Activated effector memory CD4-positive, alpha-beta T cell treated with Interleukin-2 at 50 U/mL for 16 hours (primary cell): ENCODE measurements around the gene HOMER2.
"Not testable (repeated sequence)": the region's sequence is repeated elsewhere in the genome, so short reads cannot be mapped to it uniquely, and the experiment has no call there.

Source experiments
- DNase-seq: peaks from one replicate; pipeline ENCODE4 v3.0.0-alpha.2; 2020

HOMER2 gene

DNA sequence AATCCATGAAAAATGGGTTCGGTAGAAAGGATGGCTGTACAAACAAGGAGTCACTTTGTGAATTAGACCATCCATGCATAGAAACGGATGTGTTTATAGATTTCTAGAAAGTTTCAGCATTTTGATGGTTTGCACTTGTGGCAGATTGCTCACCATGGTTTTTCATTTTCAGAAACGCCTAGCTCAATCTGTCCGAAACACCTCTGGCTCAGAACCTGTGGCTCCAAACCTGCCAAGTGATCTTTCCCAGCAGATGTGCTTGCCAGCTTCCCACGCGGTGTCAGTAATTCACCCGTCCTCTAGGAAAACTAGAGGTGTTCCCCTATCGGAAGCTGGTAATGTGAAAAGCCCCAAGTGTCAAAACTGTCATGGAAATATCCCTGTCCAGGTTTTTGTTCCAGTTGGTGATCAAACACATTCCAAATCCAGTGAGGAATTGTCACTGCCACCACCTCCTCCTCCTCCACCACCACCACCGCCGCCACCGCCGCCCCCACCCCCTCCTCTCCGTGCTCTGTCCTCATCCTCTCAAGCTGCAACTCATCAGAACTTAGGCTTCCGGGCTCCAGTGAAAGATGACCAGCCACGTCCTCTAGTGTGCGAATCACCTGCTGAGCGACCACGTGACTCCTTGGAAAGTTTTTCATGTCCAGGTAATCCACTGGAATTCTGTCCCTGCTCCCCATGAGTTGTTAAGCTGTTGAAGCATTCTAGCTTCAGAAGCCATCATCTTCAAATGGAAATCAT, 121.9 kb downstream of the HOMER2 start:
- DNase-seq: no peak

DNA sequence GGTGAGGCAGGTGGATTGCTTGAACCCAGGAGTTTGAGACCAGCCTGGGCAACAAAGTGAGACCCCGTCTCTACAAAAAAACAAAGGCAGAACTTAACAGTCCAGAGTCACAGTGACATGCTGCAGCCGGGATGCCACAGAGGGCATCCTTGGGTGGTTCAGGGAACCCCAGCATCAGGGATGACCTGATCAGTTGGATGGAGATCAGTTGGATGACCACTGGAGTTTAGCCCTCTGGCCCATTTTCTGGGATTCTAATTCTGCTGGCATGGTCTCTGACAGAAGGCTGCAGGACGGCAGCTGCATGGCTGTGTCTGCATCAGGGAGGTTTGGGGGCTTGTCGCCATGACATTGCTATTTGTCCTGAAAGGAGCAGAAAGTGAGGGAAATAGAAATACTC, 123.3 kb downstream of the HOMER2 start:
- no peak for DNase-seq

DNA sequence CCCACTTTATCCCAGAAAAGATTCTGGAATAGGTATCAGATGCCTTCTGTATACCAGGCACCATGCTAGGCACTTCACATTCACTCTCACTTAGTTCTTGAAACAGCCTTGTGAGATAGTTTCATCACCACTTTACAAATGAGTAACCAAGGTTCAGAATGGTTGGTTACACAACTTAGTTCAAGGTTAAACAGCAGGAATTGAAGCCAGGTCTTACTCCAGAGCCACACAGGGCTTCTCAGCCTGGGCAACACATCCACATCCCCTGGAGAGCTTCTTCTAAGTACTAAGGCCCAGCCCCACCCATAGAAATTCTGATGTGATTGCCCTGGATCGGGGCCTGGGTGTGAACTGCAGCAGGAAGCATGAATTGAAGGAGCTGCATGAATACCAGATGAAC, 124.4 kb downstream of the HOMER2 start:
- DNase-seq: no peak

DNA sequence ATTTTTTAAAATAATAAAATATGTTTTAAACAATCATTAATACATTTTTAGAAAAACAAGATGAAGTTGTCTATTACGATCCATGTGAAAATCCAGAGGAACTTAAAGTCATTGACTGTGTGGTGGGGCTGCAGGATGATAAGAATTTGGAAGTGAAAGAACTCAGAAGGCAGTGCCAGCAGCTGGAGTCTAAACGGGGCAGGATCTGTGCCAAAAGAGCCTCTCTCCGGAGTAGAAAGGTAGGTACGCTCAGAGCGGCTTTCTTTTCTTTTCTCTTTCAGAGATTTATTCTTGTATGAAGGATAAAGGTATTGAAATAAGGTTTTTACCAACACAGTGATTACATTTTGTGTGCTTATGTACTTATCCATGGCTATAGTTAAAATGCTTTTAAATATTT, 129.5 kb downstream of the HOMER2 start:
- no peak for DNase-seq

DNA sequence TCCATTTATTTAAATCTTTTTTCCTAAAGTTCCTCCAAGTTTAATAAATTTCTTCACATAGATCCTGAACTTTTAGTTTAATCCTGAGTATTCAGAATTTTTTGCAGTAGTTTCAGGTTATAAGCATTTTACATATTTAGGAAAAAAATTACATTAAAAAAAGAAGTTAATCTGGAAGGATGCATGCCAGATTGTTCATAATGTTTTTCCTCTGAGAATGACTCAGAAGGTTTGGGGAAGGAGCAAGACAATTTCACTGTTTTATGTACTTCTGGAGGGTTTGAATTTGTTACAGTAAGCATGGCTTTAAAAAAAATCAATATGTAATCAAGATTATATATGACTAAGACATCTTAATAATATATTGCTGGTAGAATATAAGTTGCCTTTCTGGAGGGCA, 130.7 kb downstream of the HOMER2 start:
- not testable (repeated sequence) for DNase-seq

DNA sequence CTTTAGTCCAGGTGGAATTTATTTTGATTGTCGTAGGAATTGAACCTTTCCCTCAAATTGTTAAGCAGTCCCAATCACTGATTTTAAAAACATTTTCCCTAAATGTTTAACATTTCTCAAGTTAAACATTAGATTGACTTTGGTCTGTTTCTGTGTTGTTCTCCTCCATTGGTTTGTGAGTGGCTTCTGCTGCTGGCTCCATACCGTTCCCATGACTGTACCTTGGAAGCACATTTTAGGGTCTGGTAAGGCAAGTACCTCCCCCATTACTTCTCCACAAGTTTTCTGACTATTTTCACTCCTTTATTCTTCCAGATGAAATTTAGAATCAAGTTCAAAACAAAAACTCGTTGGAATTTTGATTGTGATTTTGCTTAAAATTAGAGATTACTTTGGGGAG, 131.1 kb downstream of the HOMER2 start:
- DNase-seq: not testable (repeated sequence)

DNA sequence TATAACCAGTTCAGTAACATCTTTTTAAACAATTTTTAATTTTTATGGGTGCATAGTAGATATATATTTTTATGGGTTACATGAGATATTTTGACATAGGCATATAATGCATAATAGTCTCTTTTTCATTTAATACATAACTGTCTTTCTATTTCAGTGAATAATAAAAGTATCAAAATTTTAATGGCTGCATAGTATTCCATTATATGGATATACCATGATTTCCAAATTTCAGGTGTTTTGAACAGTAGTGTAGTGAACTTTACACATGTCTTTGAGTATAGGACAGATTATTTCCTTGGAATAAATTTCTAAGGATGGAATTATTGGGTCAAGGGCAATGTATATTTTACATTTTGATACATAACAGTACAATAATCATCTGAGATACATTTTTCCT, 132.4 kb downstream of the HOMER2 start:
- no peak for DNase-seq

DNA sequence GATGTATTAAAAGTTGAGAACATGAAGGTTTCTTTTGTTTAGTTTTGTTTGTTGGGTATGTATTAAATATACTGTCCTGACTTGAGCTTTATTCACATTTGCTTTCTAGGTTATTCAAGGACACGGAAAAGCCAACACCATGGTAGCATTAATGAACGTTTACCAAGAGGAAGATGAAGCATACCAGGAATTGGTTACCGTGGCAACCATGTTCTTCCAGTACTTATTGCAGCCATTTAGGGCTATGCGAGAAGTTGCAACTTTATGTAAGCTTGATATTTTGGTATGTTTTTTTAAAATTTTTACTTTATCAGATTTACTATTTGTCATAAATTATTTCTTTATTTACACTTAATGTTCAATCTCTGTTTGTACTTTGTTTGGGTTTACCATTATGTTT, 139.5 kb downstream of the HOMER2 start:
- DNase-seq: no peak

DNA sequence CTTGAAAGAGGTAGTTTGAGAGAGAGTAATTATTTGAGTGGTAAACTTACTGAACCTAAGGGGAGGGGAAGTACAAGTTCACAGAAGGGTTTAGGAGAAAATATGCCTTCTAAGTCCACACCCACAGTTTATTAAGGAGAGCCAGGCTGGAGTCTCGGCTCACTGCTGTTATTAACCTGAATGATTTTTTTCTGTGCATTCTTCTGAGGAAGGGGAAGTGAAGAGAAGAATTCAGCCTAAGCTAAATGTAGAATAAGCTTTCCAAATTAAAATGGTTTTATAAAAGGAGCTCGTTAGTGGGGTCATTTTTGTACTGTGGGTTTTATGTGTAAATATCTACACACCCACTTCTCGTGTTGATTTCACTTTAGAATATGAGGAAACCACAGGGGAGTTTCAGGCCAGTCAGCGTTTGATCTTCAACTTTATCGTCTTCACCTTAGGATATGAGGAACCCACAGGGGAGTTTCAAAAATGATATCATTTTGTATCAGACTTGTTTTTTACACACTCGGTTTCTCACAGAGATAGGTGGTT, 141.6 kb downstream of the HOMER2 start:
- DNase-seq: peak; percentile 8

DNA sequence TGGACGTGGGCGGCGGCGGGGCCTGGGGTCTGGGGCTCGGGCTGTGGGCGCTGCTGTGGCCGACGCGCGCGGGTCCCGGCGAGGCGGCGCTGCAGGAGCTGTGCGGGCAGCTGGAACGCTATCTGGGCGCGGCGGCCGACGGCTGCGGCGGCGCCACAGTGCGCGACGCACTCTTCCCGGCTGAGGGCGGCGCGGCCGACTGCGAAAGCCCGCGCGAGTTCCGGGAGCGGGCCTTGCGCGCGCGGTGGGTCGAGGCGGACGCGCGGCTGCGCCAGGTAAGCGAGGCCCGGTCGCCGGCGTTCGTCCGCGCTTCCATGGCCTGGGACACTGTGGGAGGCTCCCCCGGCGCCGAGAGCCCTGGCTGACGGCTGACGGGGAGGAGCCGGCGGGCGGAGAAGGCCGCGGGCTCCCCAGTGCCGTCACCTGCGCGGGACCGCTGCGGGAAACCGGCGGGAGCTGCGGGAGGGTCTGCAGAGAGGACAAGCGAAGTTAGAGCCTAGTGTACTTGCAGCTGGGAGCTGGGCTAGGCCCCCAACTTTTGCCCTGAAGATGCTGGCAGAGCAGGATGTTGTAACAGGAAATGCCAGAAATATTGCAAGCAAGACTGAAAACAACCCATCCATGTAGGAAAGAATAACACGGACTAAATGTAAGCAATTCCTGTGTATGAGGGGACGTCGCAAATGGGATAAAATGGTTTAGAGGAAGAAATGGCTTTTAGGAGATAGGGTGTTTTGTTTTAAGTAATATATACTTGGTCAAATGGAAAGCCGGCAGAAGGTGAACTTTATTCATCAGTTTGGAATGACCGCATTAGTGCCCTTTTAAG, 142.2 kb downstream of the HOMER2 start:
- DNase-seq: peak; percentile 26

DNA sequence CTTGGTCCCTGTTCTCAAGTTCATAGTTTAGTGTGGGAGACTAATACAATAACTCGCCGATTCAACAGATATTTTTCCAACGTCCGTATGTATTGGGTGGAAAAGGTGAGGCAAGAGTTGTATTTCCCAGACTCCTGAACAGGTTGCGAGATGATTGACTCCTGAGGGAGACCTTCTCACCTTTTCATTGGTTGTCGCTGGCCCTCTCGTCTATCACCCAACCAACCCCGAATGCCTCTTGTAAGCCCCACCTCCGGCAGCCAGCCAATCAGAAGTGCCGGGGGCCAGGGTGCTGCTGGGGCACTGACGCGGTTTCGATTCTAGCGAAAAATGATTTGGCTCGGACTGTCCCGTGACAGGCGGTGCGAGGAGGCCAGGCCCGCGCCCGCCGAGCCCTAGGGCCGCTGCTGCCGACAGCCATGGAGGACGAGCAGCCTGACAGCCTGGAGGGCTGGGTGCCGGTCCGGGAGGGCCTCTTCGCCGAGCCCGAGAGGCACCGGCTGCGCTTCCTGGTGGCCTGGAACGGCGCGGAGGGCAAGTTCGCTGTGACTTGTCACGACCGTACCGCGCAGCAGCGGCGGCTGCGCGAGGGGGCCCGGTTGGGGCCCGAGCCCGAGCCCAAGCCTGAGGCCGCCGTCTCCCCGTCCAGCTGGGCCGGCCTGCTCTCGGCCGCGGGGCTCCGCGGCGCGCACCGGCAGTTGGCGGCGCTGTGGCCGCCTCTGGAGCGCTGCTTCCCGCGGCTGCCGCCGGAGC, 143.0 kb downstream of the HOMER2 start, which contains the start of gene WHAMM:
Gene WHAMM (plus strand): TSS at position 321 of the 753 bp plus-strand sequence. CDS start 99 bp downstream, at position 420.
- DNase-seq: peak; percentile 92

DNA sequence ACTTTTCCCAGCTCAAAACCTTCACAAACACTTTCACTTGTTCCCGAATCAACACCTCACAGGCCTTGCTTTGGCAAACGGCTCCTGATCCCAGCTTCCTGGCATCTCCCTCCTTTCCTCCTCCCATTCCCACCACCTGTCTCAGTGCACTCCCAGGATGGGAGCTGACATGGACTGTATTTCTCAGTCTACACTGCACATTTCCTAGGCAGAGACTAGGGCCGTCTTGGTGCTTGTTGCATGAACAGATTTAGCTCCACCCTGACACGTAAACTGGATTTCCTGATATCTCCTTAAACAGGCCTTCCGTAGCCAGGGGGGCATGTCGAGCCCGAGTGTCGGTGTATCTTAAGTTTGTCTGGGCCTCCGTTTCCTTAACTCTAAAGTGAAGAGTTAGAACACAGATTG, 143.9 kb downstream of the HOMER2 start:
- DNase-seq: no peak

DNA sequence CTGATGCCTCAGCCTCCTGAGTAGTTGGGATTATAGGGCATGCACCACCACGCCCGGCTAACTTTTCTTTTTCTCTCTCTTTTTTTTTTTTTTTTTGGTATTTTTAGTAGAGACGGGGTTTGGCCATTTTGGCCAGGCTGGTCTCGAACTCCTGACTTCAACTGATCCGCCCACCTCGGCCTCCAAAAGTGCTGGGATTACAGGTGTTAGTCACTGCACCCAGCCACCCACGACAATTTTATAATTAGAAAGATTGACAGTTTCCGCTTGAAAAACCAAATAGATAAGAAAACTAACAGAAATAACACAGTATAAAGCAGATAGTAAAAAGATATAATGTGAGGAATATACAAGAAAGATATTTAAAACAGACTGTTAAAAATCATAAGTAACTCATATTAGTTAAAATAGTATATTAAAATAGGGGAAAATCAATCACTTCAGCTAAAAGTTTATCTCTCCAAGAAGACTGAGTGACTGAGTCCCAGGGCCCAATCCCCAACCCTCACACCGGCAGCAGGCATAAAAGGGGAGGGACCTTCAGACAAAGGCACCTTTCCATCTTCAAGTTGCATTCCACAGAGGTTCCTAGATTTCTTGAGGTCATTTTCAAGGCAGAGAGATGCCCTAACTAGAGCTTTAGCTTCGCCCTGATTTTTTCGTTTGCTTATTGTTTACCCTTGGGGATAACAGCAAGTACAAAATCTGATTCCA, 144.4 kb downstream of the HOMER2 start:
- no peak for DNase-seq

DNA sequence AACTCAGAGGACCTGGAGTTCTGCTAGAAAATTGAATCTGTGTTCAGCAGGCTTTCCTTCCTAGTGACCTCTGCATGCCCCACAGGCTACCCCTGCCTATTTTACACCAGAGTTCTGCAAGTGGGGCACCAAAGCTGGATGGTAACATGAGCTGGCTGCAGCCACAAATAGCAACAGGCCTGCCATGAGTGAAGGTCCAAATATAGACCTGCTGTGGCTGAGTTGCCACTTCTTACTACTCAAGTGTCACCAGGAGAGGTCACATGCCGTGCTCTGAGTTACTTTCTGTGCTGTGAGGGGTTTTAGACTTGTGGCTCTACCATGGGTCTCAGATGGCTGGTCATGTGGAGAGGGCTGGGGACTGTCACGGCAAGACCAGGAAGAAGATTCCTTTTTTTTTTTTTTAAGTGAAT, 146.5 kb downstream of the HOMER2 start, which contains the start of gene FSD2:
Gene FSD2 (minus strand): TSS at position 76 of the 413 bp plus-strand sequence. CDS start 18,679 bp downstream, outside the sequence.
- no peak for DNase-seq

DNA sequence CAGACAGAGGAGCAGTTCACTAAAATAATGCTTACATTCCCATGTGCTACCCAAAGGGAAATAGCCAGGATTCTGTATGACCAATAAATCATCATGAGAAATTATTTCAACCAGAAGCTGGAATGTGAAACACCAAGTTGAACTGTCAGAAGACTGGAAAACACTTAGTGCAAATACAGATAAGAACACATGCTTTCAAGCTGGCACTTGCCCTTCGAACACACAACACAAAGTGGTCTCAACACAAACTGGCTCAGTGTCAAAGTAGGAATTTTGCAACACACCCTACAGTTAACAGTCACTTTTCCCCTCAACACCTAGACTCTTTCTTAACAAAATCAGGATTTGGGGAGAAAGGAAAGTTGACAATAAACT, 148.0 kb downstream of the HOMER2 start:
- no peak for DNase-seq

DNA sequence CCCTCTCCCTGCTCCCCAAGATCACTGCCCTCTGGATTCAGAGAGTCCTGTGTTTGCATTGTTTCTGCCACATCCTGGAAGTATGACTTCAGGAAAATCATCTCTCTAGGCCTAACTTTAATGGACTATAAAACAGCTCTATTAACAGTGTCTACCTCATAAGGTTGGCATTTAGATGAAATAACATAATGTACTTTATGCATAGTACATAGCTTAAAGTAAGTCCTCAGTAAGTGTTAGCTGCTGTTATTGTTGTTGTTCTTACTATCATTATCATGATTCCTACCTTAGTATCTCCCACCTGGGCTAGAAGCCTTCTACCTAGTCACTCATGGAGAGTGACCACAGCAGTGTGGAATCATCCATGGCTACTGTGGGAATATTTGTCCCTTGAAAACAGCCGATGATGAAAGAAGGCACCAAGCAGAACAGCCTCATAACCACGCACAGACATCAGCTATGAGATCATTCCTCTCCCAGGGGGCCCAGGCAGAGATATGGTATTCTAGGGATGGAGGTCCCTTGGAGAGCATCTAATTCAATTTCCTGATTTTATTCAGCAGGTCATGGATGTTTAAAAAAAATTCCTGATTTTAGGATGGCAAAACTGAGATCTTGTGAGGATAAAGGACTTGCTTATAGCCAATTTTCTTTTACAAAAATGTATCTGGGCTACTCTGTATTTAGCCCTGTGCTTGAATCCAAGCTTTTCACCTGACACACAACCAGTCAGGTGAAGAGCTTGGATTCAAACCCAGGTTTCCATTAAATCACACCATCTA, 148.5 kb downstream of the HOMER2 start:
- no peak for DNase-seq

DNA sequence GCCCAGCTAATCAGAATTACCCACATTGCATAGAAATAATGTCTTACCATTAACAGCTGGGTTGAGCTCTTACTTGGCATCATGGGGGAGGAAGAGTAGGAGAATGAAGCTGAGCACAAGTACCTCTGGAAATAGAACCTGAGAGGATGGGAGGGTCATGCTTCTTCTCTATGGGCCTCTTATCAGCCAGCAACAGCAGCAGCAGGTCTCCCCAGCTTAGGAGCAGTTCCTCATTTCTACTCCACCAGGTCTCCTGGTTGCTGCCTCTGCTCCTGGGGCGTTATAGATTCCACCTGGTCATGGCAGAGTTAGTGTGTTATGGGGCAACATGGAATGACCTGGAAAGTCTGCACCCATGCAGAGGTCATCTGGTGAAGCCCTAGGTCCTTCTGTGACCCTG, 150.0 kb downstream of the HOMER2 start:
- DNase-seq: no peak

DNA sequence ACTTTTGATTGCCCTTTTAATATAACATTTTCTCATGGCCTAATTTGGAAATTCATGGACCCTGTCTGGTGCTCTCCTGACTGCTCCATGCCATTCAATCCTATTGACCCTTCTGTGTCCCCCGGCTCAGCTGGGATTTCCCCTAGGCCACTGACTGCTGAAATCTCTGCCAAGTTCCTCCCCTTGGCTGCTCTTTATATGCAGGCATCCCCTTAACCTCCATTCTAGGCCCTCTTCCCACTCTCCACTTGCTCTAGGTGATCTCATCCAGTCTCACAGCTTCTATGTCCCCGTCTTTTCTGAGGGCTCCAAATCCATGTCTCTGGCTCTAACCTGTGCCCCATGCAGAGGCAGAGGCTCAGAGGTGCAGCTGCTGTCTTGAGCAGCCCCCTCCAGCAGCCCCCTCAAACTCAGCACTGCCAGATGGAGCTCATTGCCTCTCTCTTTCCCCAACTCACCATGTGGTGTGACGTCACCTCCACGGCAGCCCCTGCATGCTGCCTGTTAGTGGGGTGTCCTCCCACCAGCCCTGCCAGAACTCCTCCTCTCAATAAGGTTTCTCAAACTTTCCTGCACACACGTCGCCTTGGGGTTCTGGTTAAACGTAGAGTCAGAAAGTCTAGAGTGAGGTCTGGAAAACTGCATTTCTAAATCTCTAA, 153.2 kb downstream of the HOMER2 start:
- DNase-seq: no peak
